ENCODE data around the gene FHIT. TPM values are rescaled to one million over a fixed set of nuclear protein-coding genes. Genes with fewer than 3 reads are reported as not detected.

Gene FHIT
- total and polyA plus RNA-seq, 7 donors = 2.4 to 10.2 (median 6.1) TPM

DNA sequence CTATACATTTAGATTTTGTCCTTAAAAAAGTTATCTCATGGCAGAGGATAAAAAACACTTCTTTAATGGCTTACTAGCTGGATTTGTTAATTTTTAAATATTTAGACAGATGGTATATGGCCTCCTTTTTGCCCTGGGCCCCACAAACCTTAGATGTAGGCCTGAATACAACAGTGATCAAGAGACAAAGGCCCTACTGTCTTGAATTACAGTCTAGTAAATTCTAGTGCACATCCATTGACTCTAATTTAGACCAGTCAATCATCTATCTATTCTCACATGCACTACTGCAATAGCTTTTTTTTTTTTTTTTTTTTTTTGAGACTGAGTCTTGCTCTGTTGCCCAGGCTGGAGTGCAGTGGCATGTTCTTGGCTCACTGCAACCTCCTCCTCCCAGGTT lies 452.8 kb downstream of the FHIT start:
- TF ChIP-seq POLR2A (IDR thresholded peaks at IDR 0.05) = no peak
- no peak for DNase-seq
- no peaks in the 10 kb centered on the region for H3K4me1 ChIP-seq
- intact Hi-C loops (cut with DNase I) = no loop called here
- H3K4me3 ChIP-seq = no peak overlapping the region
- no peak overlapping the region for H3K27ac ChIP-seq
- no peaks in the 10 kb centered on the region for H3K9me3 ChIP-seq
- no peaks in the 10 kb centered on the region for H3K27me3 ChIP-seq
- no peaks in the 10 kb centered on the region for H3K36me3 ChIP-seq

GRCh38 chr3:60792249-60792852 lies 458.9 kb downstream of the FHIT start:
- no peak for DNase-seq
- H3K36me3 ChIP-seq = no peaks in the 10 kb centered on the region
- intact Hi-C loops (cut with DNase I) = no loop called here
- TF ChIP-seq EP300 (IDR thresholded peaks at IDR 0.05) = no peak
- TF ChIP-seq POLR2AphosphoS5 (IDR thresholded peaks at IDR 0.05) = no peak
- TF ChIP-seq CTCF (IDR thresholded peaks at IDR 0.05) = no peak
- TF ChIP-seq POLR2A (IDR thresholded peaks at IDR 0.05) = no peak
- no peak overlapping the region for H3K4me3 ChIP-seq
- H3K4me1 ChIP-seq = no peaks in the 10 kb centered on the region
- 31 to 63% methylated on average over 3 of the region's 3 CpGs for WGBS, 2 donors
- no peaks in the 10 kb centered on the region for H3K9me3 ChIP-seq
- H3K27ac ChIP-seq = no peak overlapping the region
- H3K27me3 ChIP-seq = no peaks in the 10 kb centered on the region

- no peak for DNase-seq
- intact Hi-C loops (cut with DNase I) = no loop called here
- Histone ChIP-seq H3K36me3 (no peaks in the 10 kb centered on the region), H3K27me3 (no peaks in the 10 kb centered on the region), H3K4me1 (no peaks in the 10 kb centered on the region), H3K9me3 (peaks cover 0 to 3% (median 0%) of the 10 kb centered on the region in 4 donors), H3K27ac (no peak overlapping the region), H3K4me3 (no peak overlapping the region)
- TF ChIP-seq POLR2A (IDR thresholded peaks at IDR 0.05) (no peak), EP300 (IDR thresholded peaks at IDR 0.05) (no peak), CTCF (IDR thresholded peaks at IDR 0.05) (no peak), POLR2AphosphoS5 (IDR thresholded peaks at IDR 0.05) (no peak)
- 93 to 95% methylated on average over 3 of the region's 3 CpGs for WGBS, 2 donors
Observed at GRCh38 chr3:60788185-60788584, 463.1 kb downstream of the FHIT start.

DNA sequence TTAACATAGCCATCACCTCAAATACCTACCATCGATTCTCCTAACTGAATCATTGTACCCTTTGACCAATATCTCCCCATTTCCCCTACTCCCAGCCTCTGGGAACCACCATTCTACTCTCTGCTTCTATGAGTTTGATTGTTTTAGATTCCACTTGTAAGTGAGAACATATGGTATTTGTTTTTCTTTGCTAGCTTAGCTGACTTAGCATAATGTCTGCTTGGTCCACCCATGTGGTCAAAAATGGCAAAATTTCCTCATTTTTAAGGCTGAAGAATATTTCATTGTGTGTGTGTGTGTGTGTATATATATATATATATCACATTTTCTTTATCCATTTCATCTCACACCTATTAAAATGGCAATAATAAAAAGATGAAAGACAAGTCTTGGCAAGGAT lies 469.3 kb downstream of the FHIT start:
- H3K4me3 ChIP-seq = no peak overlapping the region
- 52 to 88% methylated on average over 1 of the region's 1 CpG for WGBS, 2 donors
- H3K27me3 ChIP-seq = no peaks in the 10 kb centered on the region
- intact Hi-C loops (cut with DNase I) = no loop called here
- H3K4me1 ChIP-seq = no peaks in the 10 kb centered on the region
- H3K9me3 ChIP-seq = peaks cover 0 to 7% (median 1%) of the 10 kb centered on the region in 4 donors
- DNase-seq = no peak
- H3K36me3 ChIP-seq = no peaks in the 10 kb centered on the region
- TF ChIP-seq POLR2AphosphoS5 (IDR thresholded peaks at IDR 0.05) = no peak
- TF ChIP-seq EP300 (IDR thresholded peaks at IDR 0.05) = no peak
- no peak for TF ChIP-seq POLR2A (IDR thresholded peaks at IDR 0.05)
- TF ChIP-seq CTCF (IDR thresholded peaks at IDR 0.05) = no peak
- no peak overlapping the region for H3K27ac ChIP-seq

- Histone ChIP-seq H3K4me3 (no peak overlapping the region), H3K4me1 (no peaks in the 10 kb centered on the region), H3K27me3 (no peaks in the 10 kb centered on the region), H3K9me3 (peaks cover 0 to 16% (median 6%) of the 10 kb centered on the region in 4 donors), H3K36me3 (no peaks in the 10 kb centered on the region), H3K27ac (no peak overlapping the region)
- TF ChIP-seq CTCF (IDR thresholded peaks at IDR 0.05) = no peak
- no peak for TF ChIP-seq POLR2A (IDR thresholded peaks at IDR 0.05)
- TF ChIP-seq POLR2AphosphoS5 (IDR thresholded peaks at IDR 0.05) = no peak
- TF ChIP-seq EP300 (IDR thresholded peaks at IDR 0.05) = no peak
- intact Hi-C loops (cut with DNase I) = no loop called here
- WGBS, 2 donors = 95% methylated on average over 7 of the region's 7 CpGs
- DNase-seq = no peak
Observed at GRCh38 chr3:60779637-60780036, 471.6 kb downstream of the FHIT start.
